GM10266 (cell line): Measurements from ENCODE around the gene TCF25.
A peak's percentile ranks its signal among the peaks of the same experiment; 100 is the strongest.

Experiments
- DNase-seq: peaks from one replicate; pipeline ENCODE4 v3.0.0; 2012; ENCODE audit errors: extremely low spot score
- CTCF ChIP-seq: IDR thresholded peaks from 2 replicates; pipeline ENCODE4 v1.5.1; 2012; ENCODE audit warnings: mild to moderate bottlenecking, low read depth; ENCODE audit not compliant: control insufficient read depth, insufficient read depth; ENCODE audit errors: missing control alignments

The TCF25 gene

GRCh38 chr16:89952551-89952950 lies 79.2 kb downstream of the TCF25 start:
- TF ChIP-seq CTCF = no peak
- DNase-seq = no peak

GRCh38 chr16:89953671-89954406 lies 80.4 kb downstream of the TCF25 start:
- DNase-seq = peak; percentile 66
- TF ChIP-seq CTCF = no peak

DNA sequence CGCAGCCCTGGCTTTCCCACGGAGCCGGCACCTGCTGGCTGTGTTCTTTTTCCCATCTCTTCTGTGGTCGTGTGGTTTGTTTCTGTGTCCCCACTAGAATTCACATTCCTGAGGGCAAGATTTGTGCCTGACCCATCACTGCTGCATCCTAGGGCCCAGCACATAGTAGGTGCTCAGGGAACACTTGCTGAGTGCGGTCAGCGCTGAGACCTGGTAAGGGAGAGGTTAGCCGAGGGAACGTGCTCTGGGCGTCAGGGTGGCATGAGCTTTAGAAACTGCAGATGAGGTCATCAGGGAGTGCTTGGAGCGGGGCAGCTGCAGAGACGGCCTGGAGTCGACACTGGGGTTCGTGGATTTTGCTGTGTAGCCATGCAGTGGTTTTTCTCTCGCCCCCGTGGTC lies 81.1 kb downstream of the TCF25 start:
- no peak for TF ChIP-seq CTCF
- no peak for DNase-seq

GRCh38 chr16:89955001-89955685 lies 81.8 kb downstream of the TCF25 start:
- no peak for TF ChIP-seq CTCF
- no peak for DNase-seq

- no peak for DNase-seq
- TF ChIP-seq CTCF = no peak
Measured at GRCh38 chr16:89956505-89957215, 83.3 kb downstream of the TCF25 start.

- no peak for TF ChIP-seq CTCF
- no peak for DNase-seq
Measured at GRCh38 chr16:89957216-89957785, 83.9 kb downstream of the TCF25 start.
